GM19463 (cell line): ENCODE results near the gene ELK4.

Experiments
- ATAC-seq: cut with Tn5 transposase; IDR thresholded peaks from one replicate; pipeline ENCODE4 v1.9.1; 2021; ENCODE audit warnings: mild to moderate bottlenecking, moderate library complexity; ENCODE audit not compliant: unreplicated experiment

Gene ELK4, protein sequence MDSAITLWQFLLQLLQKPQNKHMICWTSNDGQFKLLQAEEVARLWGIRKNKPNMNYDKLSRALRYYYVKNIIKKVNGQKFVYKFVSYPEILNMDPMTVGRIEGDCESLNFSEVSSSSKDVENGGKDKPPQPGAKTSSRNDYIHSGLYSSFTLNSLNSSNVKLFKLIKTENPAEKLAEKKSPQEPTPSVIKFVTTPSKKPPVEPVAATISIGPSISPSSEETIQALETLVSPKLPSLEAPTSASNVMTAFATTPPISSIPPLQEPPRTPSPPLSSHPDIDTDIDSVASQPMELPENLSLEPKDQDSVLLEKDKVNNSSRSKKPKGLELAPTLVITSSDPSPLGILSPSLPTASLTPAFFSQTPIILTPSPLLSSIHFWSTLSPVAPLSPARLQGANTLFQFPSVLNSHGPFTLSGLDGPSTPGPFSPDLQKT

GRCh38 chr1:205631768-205632668 lies at the start of gene ELK4:
ELK4 (minus strand) TSS chr1:205632011; CDS start chr1:205623882, 8,129 bp downstream.
- peak; percentile 81 for ATAC-seq

- no peak for ATAC-seq
These were observed 49.6 kb upstream of the ELK4 start for GRCh38 chr1:205681364-205681763.

GRCh38 chr1:205680073-205680851 lies 48.5 kb upstream of the ELK4 start, which contains the start of gene SLC45A3:
SLC45A3 (minus strand) TSS chr1:205680509; CDS start chr1:205664656, 15,853 bp downstream.
- peak; percentile 48 for ATAC-seq

DNA sequence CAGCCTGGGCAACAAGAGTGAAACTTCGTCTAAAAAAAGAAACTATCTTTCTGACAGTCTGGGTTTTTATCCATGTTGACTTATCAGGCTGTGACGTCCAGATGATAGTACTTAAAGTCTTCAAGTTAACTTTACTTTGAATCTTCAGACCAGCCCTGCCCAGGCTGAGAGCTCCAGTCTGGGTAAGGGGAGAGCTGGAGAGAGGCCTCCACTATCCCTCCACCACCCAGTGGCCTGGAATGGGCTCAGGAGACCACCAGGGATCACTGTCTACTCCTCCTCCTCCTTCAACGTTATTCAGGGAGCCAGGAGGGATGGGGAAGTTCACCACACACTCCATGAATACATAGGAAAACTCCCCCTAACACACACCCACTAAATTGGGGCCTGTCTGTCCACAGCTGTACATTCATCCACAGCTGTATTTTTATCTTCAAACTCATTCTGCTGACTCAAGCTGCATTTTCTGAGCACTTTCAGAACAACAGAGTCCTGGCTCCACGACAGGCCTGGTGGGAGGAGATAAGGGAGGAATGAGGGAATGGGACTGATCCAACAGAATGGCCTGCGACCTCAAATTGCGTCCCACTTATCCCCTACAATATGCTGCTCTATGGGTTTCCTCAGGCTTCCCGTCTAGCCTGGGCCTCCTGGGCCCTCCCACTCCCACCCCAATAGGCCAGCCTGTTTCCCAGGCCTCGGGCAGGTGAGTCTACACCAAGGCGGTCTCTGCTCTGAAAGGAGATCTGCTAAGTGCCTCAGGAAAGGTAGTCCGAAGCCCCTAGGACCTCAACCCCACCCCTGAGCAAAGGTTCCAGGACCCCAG lies 46.7 kb upstream of the ELK4 start:
- ATAC-seq = no peak

- no peak for ATAC-seq
These were observed 45.4 kb upstream of the ELK4 start for GRCh38 chr1:205677167-205677566.

DNA sequence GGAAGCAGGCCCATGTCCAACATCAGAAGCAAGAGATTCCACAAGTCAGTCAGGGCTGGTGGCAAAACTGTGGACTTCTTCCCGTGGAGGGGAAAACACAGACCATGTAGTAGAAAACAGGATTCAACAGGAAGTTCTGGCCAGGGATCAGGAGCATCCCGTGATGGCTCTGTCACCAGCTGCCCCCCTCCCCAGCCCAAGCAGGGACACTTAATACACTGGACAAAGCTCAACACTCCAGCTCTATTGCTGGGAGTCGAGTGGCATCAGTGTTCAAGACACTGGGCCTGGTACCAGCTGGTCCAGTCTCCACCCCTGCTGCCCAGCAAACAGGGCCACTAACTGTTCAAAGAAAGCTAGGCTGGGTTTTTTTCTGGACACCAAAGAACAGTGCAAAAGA lies 44.8 kb upstream of the ELK4 start:
- ATAC-seq = no peak

DNA sequence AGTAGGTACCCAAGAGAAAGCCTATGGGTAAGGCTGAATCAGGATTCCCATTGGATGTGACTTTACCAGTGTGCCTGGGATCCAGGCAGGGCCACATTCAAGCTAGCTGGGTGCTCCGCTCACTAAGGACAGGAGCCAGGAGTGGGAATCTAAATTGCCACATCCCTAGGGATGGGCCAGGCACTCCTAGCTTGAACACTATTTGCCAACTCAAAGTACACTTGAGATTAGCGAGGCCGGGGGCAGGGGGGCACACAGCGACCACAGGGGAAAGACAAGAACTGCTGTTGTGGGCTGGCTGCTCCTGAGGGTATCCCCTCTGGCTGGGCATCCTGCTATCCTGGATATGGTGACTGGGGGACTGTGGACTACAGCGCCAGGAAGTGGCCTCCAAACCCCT lies 44.2 kb upstream of the ELK4 start:
- no peak for ATAC-seq

DNA sequence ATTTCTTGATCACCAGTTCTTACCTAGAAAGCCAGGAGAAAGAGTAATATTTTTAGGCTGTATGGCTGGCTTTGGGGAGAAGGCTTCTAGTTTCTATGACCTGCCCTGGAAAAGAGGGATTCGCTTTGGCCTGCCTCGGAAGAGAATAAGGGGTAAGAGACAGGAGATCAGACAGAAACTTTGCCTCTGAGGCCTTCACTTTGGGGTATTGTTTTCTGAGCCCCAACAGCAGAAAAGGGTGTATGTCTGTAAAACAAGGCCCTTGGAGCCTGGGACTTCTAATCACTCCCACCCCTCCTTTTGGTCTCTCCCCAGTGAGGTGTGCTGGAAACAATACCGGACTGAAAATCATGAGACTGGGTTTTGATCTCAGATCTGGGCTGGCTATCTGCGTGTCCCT lies 43.4 kb upstream of the ELK4 start:
- ATAC-seq = no peak

DNA sequence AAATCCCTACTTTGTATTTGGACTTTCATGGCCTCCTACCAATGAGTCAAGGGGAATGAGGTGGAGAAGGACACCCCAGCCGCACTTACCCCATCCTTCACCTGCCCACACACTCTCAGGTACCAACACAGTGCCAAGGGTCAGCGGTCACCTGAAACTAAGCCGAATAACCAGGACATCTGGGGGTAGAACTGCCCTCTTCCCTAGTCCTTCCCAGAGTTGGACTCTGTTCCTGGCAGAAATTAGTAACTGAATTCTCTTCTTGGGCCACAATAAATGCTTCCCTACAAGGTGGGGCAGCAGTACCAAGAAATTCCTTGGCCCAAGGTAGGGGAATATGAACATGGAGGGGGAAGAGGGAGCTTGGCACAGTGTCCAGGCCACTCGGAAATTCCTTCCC lies 41.2 kb upstream of the ELK4 start:
- no peak for ATAC-seq

- no peak for ATAC-seq
These were observed 40.6 kb upstream of the ELK4 start for GRCh38 chr1:205672395-205672889.

DNA sequence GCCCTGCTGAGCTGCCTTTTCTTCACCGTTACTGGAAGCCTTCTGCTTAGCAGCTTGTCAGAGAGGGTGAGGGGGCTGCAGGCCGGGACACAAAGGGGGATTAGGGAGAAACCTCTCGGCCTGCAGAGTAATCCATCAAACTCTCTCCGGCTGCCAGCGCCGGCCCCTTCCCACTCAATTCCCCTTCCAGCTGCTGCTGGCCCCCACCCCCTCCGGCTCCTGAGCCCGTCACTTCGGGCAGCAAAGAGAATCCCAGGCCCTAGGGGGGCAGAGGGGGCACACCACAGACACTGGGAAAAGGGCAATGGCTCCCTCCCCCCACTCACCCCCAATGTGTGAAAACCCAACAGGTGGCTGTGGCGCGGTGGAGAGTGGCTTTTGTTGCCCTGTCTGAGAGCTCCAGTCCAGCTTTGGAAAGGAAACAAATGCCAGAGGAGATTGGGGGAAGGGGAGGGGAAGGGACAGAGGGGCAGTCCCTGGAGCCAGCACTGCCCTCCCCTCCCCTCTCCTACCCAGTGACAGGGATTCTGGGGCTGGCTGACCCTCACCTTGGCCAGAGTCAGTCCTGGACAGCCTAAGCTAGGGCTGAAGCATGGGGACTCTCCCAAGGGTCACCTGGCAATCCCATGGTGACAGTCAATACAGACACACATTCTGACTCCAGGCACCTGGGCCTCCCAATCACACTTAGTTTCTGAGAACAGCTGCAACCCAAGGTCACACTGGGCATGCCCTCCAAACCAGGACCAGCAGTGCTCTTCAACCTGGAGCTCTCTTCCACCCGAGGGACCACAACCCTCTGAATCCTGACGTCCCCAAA lies 39.0 kb upstream of the ELK4 start:
- ATAC-seq = no peak

DNA sequence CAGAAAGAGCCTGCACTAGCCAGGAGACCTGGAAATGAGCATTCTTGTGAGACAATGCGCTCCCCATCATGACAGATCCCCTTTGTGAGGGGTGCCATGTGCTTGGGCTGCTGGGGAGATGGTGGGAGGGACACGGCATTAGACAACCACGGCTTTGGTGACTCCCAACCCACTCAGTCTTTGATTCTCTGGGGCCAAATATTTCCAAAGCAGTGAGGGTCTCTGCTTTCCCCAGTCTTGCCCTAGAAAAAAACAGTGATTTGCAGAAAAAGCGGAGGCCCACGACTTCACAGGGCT lies 38.3 kb upstream of the ELK4 start:
- ATAC-seq = no peak

- ATAC-seq = peak; percentile 36
These were observed 37.7 kb upstream of the ELK4 start for GRCh38 chr1:205669341-205670149.

DNA sequence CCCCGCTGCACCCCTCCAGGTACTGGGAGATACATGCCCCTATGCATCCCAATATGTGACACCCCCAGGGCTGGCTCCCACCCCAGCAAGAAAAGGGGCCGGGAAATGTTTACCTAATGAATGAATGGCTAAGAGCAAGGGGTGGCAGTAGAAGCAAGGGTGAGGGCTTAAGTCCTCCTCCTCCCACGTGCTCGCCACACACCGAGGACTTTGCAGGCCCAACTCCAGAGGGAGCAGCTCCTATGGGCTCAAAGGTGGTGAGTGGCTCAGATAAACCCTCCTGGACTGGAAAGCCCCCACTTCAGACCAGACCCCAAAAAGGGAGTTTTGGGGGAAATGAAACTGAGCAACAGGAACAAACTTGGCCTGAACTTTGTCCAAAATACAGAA lies 37.1 kb upstream of the ELK4 start:
- ATAC-seq = peak; percentile 40

GRCh38 chr1:205667909-205668643 lies 36.3 kb upstream of the ELK4 start:
- ATAC-seq = no peak

DNA sequence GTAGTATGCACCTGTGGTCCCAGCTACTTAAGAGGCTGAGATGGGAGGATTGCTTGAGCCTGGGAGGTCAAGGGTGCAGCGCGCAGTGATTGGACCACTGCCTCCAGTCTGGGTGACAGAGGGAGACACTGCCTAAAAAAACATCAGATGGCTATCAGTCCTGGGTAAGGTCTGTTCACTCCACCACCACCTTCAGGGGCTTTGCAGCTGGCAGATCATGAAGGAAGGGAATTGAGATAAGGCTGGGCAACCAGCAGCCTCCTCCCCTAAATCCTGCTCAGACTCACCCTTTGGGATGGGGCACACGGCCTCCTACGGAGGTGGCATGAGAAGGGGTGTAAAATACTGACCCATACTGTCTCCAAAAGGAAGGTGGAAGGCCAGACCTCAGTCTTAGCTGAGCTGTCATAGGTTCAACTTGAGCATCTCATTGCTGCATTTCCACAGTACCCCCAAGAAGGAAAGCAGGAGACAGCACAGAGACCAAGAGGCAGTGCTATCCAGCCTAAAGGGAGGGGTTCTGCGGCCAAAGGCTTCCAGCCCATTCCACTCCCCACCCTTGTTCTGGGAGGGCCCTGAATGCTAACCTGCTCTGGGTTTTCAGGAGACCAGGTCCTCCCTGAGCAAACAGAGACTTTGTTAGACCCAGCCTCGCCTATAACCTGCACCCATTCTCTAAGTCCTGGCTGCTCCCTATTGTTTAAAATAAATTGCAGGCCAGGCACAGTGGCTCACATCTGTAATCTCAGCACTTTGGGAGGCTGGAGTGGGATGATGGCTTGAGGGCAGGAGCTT lies 34.8 kb upstream of the ELK4 start:
- ATAC-seq = no peak
